Mammary microvascular endothelial cell (primary cell): ENCODE measurements around the gene TRAPPC2L. TPM values are rescaled to one million over a fixed set of nuclear protein-coding genes. Genes with fewer than 3 reads are reported as not detected.

Experiments
- total RNA-seq: library from RNA; depleted of rRNA; stranded (reverse); fragments of >200 nt; gene quantifications from 2 replicates; pipeline ENCODE4 v1.2.3, GENCODE V29; 2015

Gene TRAPPC2L
- total RNA-seq = 66.9 and 84.2 TPM in 2 replicates

GRCh38 chr16:88856828-88857727, at the start of gene TRAPPC2L, which contains the start of gene GALNS:
TRAPPC2L (plus strand) TSS chr16:88857127; CDS start chr16:88857151, 24 bp downstream.
GALNS (minus strand) TSS chr16:88856947; CDS start chr16:88856877, 70 bp downstream.

GRCh38 chr16:88811769-88812512, 45.0 kb upstream of the TRAPPC2L start, which contains the start of gene APRT:
APRT (minus strand) TSS chr16:88811928; CDS start chr16:88811899, 29 bp downstream.

GRCh38 chr16:88866151-88866920, 9.4 kb downstream of the TRAPPC2L start, which contains the start of gene PABPN1L:
PABPN1L (minus strand) TSS chr16:88866660; CDS start chr16:88866606, 54 bp downstream.

Other genes with a start within 250 kb of the TRAPPC2L start
- 0.79 TPM in 1 of 2 replicates, not detected in the other for gene IL17C, start 218.6 kb upstream of the TRAPPC2L start, total RNA-seq
- 194 and 228 TPM in 2 replicates for gene CYBA, start 206.1 kb upstream of the TRAPPC2L start, total RNA-seq
- 67.0 and 69.5 TPM in 2 replicates for gene MVD, start 194.0 kb upstream of the TRAPPC2L start, total RNA-seq
- 0.13 TPM in 1 of 2 replicates, not detected in the other for gene SNAI3, start 170.6 kb upstream of the TRAPPC2L start, total RNA-seq
- gene RNF166, start 150.7 kb upstream of the TRAPPC2L start, total RNA-seq = 20.8 and 24.9 TPM in 2 replicates
- gene CTU2, start 150.6 kb upstream of the TRAPPC2L start, total RNA-seq = 19.9 and 25.9 TPM in 2 replicates
- 259 and 277 TPM in 2 replicates for gene PIEZO1, start 71.9 kb upstream of the TRAPPC2L start, total RNA-seq
- 14.2 and 27.4 TPM in 2 replicates for gene CDT1, start 53.3 kb upstream of the TRAPPC2L start, total RNA-seq
- 280 and 289 TPM in 2 replicates for gene APRT, start 45.2 kb upstream of the TRAPPC2L start, total RNA-seq
- gene GALNS, start 180 bp upstream of the TRAPPC2L start, total RNA-seq = 21.9 and 22.0 TPM in 2 replicates
- not detected in 2 replicates for gene PABPN1L, start 9.5 kb downstream of the TRAPPC2L start, total RNA-seq
- not detected in 2 replicates for gene CBFA2T3, start 120.1 kb downstream of the TRAPPC2L start, total RNA-seq
- gene ACSF3, start 236.7 kb downstream of the TRAPPC2L start, total RNA-seq = 24.6 and 25.9 TPM in 2 replicates